Measurements from ENCODE around the gene MCRIP1. TPM values are rescaled to one million over a fixed set of nuclear protein-coding genes. Genes with fewer than 3 reads are reported as not detected.

Gene MCRIP1
- total and polyA plus RNA-seq, 9 of the 15 experiments (the other 6 are each of a cell fraction or from before 2014, with no cell fraction given), result 0.39 to 35.8 (median 9.7) TPM

- peak; percentile 91 for TF ChIP-seq VEZF1 (CRISPR knock-in tag; IDR thresholded peaks at IDR 0.05)
- peak; percentile 95 for TF ChIP-seq RBM22 (IDR thresholded peaks at IDR 0.05; ENCODE audit: low read depth, low read length, poor library complexity, severe bottlenecking)
- peak; percentile 64 for TF ChIP-seq POLR2G (IDR thresholded peaks at IDR 0.05; ENCODE audit: low read depth, low read length)
- TF ChIP-seq ZNF121 (CRISPR knock-in tag; conservative IDR thresholded peaks at IDR 0.05), result no peak
- TF ChIP-seq, protein P1, sequence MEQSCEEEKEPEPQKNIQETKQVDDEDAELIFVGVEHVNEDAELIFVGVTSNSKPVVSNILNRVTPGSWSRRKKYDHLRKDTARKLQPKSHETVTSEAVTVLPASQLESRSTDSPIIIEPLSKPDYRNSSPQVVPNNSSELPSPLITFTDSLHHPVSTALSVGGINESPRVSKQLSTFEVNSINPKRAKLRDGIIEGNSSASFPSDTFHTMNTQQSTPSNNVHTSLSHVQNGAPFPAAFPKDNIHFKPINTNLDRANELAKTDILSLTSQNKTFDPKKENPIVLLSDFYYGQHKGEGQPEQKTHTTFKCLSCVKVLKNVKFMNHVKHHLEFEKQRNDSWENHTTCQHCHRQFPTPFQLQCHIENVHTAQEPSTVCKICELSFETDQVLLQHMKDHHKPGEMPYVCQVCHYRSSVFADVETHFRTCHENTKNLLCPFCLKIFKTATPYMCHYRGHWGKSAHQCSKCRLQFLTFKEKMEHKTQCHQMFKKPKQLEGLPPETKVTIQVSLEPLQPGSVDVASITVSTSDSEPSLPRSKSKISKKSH (CRISPR knock-in tag; IDR thresholded peaks at IDR 0.05), result no peak
- TF ChIP-seq GABPB1 (CRISPR knock-in tag; IDR thresholded peaks at IDR 0.05), result 0 out of 2 replicates have a peak, but pooled peaks have one; percentile 1
- 0 out of 2 replicates have a peak, but pooled peaks have one; percentile 26 for TF ChIP-seq RBM14 (IDR thresholded peaks at IDR 0.05; ENCODE audit: borderline replicate concordance, insufficient read depth, low read depth, low read length)
- no peak for TF ChIP-seq ZNF740 (CRISPR knock-in tag; IDR thresholded peaks at IDR 0.05)
- TF ChIP-seq ZNF740 (tag; IDR thresholded peaks at IDR 0.05), result 0 out of 4 replicates have a peak, but pooled peaks of 1 of the 2 experiments have one; percentile 20
- no peak for TF ChIP-seq TEAD4 (IDR thresholded peaks at IDR 0.05; ENCODE audit: low read length)
- no peak for TF ChIP-seq TEAD4 (CRISPR knock-in tag; IDR thresholded peaks at IDR 0.05; ENCODE audit: borderline replicate concordance)
- no peak for TF ChIP-seq EZH2 (IDR thresholded peaks at IDR 0.05; ENCODE audit: borderline replicate concordance, low read depth, low read length)
- TF ChIP-seq ZNF589 (CRISPR knock-in tag; IDR thresholded peaks at IDR 0.05; ENCODE audit: low read depth), result peak; percentile 36; the same call in 1 of the 2 replicates
- TF ChIP-seq HNRNPL (IDR thresholded peaks at IDR 0.05; ENCODE audit: low read depth, low read length), result 0 out of 2 replicates have a peak, but pooled peaks have one; percentile 4
- no peak for TF ChIP-seq ZNF217 (CRISPR knock-in tag; IDR thresholded peaks at IDR 0.05)
- no peak for TF ChIP-seq CTBP1 (IDR thresholded peaks at IDR 0.05; ENCODE audit: borderline replicate concordance)
- TF ChIP-seq TAF1 (IDR thresholded peaks at IDR 0.05; ENCODE audit: control insufficient read depth, extremely low read depth, insufficient read depth, low read length, severe bottlenecking), result peak; percentile 8
- no peak; the same call in 1 of the 2 replicates for TF ChIP-seq PHF8 (IDR thresholded peaks at IDR 0.05; ENCODE audit: borderline replicate concordance, low read length)
- TF ChIP-seq ZNF174 (CRISPR knock-in tag; IDR thresholded peaks at IDR 0.05), result no peak
- TF ChIP-seq GTF2F1 (IDR thresholded peaks at IDR 0.05; ENCODE audit: low read depth, low read length), result no peak
- TF ChIP-seq, protein P2, sequence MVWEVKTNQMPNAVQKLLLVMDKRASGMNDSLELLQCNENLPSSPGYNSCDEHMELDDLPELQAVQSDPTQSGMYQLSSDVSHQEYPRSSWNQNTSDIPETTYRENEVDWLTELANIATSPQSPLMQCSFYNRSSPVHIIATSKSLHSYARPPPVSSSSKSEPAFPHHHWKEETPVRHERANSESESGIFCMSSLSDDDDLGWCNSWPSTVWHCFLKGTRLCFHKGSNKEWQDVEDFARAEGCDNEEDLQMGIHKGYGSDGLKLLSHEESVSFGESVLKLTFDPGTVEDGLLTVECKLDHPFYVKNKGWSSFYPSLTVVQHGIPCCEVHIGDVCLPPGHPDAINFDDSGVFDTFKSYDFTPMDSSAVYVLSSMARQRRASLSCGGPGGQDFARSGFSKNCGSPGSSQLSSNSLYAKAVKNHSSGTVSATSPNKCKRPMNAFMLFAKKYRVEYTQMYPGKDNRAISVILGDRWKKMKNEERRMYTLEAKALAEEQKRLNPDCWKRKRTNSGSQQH (CRISPR knock-in tag; IDR thresholded peaks at IDR 0.05), result no peak
Measured at GRCh38 chr17:81868674-81869220, 35.7 kb upstream of the MCRIP1 start (continued).

Data from K562 (cell line).